AG10803 (cell line): Measurements from ENCODE around the gene BST1.

Experiments
- DNase-seq: peaks from one replicate; pipeline ENCODE4 v3.0.0; 2010; ENCODE audit warnings: low read depth
- H3K4me3 ChIP-seq: 2 replicates; pipeline ENCODE4 v1.5.1; 2011; ENCODE audit warnings: mild to moderate bottlenecking, low read length, control low read depth
- CTCF ChIP-seq: conservative IDR thresholded peaks from 2 replicates; pipeline ENCODE4 v1.5.1; 2011; ENCODE audit warnings: mild to moderate bottlenecking, low read length, control low read depth, inconsistent platforms

The BST1 gene

GRCh38 chr4:15676039-15676438 lies 26.8 kb upstream of the BST1 start:
- H3K4me3 ChIP-seq, result no peak overlapping the region
- DNase-seq, result no peak
- TF ChIP-seq CTCF, result no peak

- no peak for TF ChIP-seq CTCF
These were observed 26.0 kb upstream of the BST1 start for GRCh38 chr4:15676899-15677298.

GRCh38 chr4:15677507-15677988 lies 25.3 kb upstream of the BST1 start:
- TF ChIP-seq CTCF, result no peak
- DNase-seq, result no peak
- no peak overlapping the region for H3K4me3 ChIP-seq

More at GRCh38 chr4:15676899-15677298, 26.0 kb upstream of the BST1 start:
- no peak overlapping the region for H3K4me3 ChIP-seq
- no peak for DNase-seq

GRCh38 chr4:15681067-15681371 lies 21.8 kb upstream of the BST1 start:
- TF ChIP-seq CTCF, result no peak
- peak overlapping the region; percentile 78 for H3K4me3 ChIP-seq
- no peak for DNase-seq

- no peak; the same call in 1 of the 2 replicates for TF ChIP-seq CTCF
- DNase-seq, result peak; percentile 98
- peak within 1 kb of the TSS; percentile 87 for H3K4me3 ChIP-seq
These were observed 21.3 kb upstream of the BST1 start, which contains the start of gene FAM200B for GRCh38 chr4:15681372-15682241. Gene FAM200B (plus strand): TSS chr4:15681827. CDS start chr4:15686978, 5,151 bp downstream.

GRCh38 chr4:15682242-15683142 lies 20.4 kb upstream of the BST1 start:
- DNase-seq, result peak; percentile 32
- no peak for TF ChIP-seq CTCF
- H3K4me3 ChIP-seq, result peak overlapping the region; percentile 87

GRCh38 chr4:15683143-15683495 lies 19.7 kb upstream of the BST1 start:
- no peak for DNase-seq
- TF ChIP-seq CTCF, result no peak
- H3K4me3 ChIP-seq, result peak overlapping the region; percentile 87
